Activated naive CD4-positive, alpha-beta T cell treated with anti-CD3 and anti-CD28 coated beads, Interleukin-2, amount 10 ng/mL, durations not matched to agents 7 days and 5 days (primary cell): ENCODE measurements around the gene DERL3.

Experiments
- CTCF ChIA-PET: fragments of 350-600 bp; sonication (Branson Sonifier 250); formaldehyde crosslinking; loops from one replicate; lab custom pipeline; 2021; ENCODE audit warnings: antibody characterized with exemption; lab: Charles Lee
- DNase-seq: peaks from one replicate; pipeline ENCODE4 v3.0.0-alpha.2; 2020
- H3K27ac Mint-ChIP-seq: one replicate; pipeline ENCODE4 v1.8.0; 2021; ENCODE audit warnings: mild to moderate bottlenecking, moderate library complexity, mixed read lengths
- H3K27me3 Mint-ChIP-seq: one replicate; pipeline ENCODE4 v1.8.0; 2021; ENCODE audit warnings: mild to moderate bottlenecking, mixed read lengths
- H3K36me3 Mint-ChIP-seq: one replicate; pipeline ENCODE4 v1.8.0; 2021; ENCODE audit warnings: mixed read lengths
- H3K4me1 Mint-ChIP-seq: one replicate; pipeline ENCODE4 v1.8.0; 2021; ENCODE audit warnings: mixed read lengths
- H3K4me3 Mint-ChIP-seq: one replicate; pipeline ENCODE4 v1.8.0; 2021; ENCODE audit warnings: mild to moderate bottlenecking, moderate library complexity, mixed read lengths
- H3K9me3 Mint-ChIP-seq: one replicate; pipeline ENCODE4 v1.8.0; 2021; ENCODE audit warnings: mixed read lengths

The DERL3 gene

GRCh38 chr22:23820748-23821211 is 18.0 kb downstream of the DERL3 start:
- DNase-seq: peak; percentile 59
- H3K27me3 Mint-ChIP-seq: no peaks in the 10 kb centered on the region
- peak overlapping the region; percentile 35 for H3K4me3 Mint-ChIP-seq
- CTCF ChIA-PET: interaction anchor here (1.2 kb wide), 1 partner anchor 50 kb away, joined by 4 read pairs; no protein-coding TSS in a partner anchor
- H3K4me1 Mint-ChIP-seq: peaks cover 47% of the 10 kb centered on the region
- H3K27ac Mint-ChIP-seq: peak overlapping the region; percentile 95
- no peaks in the 10 kb centered on the region for H3K9me3 Mint-ChIP-seq
- peaks cover 63% of the 10 kb centered on the region for H3K36me3 Mint-ChIP-seq

DNA sequence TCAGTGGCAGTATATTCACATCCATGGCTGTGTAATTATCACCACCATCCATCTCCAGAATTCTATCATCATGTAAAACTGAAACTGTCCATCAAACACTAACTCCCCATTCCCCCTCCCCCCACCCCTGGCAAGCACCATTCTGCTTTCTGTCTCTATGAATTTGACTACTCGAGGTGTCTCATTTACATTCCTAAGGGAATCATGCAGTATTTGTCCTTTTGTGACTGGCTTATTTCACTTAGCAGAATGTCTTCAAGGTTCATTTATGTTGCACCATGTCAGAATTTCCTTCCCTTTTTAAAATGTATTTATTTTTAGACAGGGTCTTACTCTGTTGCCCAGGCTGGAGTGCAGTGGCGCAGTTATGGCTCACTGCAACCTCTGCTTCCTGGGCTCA is 20.3 kb downstream of the DERL3 start:
- CTCF ChIA-PET: no interaction called here
- Mint-ChIP-seq H3K27me3 (no peaks in the 10 kb centered on the region), H3K9me3 (no peaks in the 10 kb centered on the region), H3K4me3 (no peak overlapping the region), H3K27ac (no peak overlapping the region), H3K36me3 (peaks cover 56% of the 10 kb centered on the region), H3K4me1 (peaks cover 36% of the 10 kb centered on the region)
- no peak for DNase-seq

DNA sequence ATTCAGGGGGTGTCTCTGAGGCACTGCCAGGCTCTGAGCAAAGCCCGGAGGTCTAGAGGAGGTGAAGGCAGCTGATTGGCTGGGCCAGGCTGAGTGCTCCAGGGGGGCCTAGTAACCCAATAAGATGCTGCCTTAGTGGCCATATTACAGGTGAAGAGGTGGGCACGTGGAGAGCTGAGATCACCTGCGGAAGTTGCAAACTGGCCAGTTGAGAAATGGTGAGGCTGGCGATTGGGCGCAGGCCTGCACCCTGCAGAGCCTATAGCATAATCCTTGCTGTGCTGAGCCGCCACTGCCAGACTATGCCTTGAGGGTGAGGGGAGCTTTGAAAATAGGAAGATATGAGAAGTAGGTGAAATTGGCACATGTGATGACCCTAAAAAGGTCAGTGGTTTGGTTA is 21.7 kb downstream of the DERL3 start:
- no peaks in the 10 kb centered on the region for H3K27me3 Mint-ChIP-seq
- CTCF ChIA-PET: no interaction called here
- DNase-seq: no peak
- H3K4me3 Mint-ChIP-seq: no peak overlapping the region
- H3K4me1 Mint-ChIP-seq: peaks cover 27% of the 10 kb centered on the region
- peaks cover 50% of the 10 kb centered on the region for H3K36me3 Mint-ChIP-seq
- no peak overlapping the region for H3K27ac Mint-ChIP-seq
- H3K9me3 Mint-ChIP-seq: no peaks in the 10 kb centered on the region

GRCh38 chr22:23816156-23816976 is 22.4 kb downstream of the DERL3 start:
- Mint-ChIP-seq H3K27ac (no peak overlapping the region), H3K27me3 (no peaks in the 10 kb centered on the region), H3K4me3 (no peak overlapping the region), H3K4me1 (peaks cover 24% of the 10 kb centered on the region), H3K36me3 (peaks cover 50% of the 10 kb centered on the region), H3K9me3 (no peaks in the 10 kb centered on the region)
- CTCF ChIA-PET: no interaction called here
- no peak for DNase-seq

DNA sequence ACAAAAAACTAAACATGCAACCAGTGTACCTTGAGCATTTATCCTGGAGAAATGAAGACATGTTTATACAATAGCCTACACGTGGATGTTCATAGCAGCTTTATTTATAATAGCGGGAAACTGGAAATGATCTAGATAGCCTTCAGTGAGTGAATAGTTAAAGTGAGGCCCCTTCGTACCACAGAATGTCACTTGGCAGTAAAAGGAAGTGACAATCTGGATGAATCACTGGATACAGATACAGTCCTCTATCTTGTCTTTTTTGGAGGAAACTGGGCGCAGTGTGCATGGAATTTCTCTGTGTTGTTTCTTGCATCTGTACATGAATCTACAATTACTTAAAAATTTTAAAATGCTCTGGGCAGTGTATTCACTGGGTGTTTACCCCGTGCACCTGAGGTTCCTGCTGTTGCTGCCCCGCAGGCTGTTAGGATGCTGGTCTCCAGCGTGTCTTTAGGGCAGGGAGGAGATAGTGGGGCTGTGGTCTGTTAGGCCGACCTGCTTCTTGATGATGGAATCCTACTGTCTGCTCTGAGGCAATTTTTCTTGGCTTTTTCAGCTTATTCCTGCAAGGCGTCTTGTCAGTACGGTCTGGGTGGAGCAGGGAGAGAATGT is 23.2 kb downstream of the DERL3 start:
- Mint-ChIP-seq H3K27me3 (no peaks in the 10 kb centered on the region), H3K4me1 (peaks cover 16% of the 10 kb centered on the region), H3K36me3 (peaks cover 49% of the 10 kb centered on the region), H3K27ac (peak overlapping the region; percentile 19), H3K4me3 (no peak overlapping the region), H3K9me3 (no peaks in the 10 kb centered on the region)
- CTCF ChIA-PET: no interaction called here
- no peak for DNase-seq

DNA sequence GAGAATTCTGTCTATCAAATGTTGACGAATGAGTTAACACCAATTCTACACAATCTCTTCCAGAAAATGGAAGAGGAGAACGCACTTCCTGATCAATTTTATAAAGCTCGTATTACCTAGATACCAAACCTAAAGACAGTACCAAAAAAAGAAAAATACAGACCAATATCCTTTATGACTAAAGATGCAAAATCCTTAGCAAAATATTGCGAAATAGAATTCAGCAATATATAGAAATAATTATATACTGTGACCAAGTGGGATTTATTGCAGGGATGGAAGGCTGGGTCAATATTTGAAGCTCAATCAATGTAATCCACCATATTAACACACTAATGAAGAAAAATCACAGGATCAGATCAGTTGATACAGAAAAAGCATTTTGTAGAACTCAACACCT is 26.4 kb downstream of the DERL3 start:
- no peak for DNase-seq
- Mint-ChIP-seq H3K4me3 (no peak overlapping the region), H3K9me3 (no peaks in the 10 kb centered on the region), H3K36me3 (peaks cover 42% of the 10 kb centered on the region), H3K27ac (no peak overlapping the region), H3K4me1 (no peaks in the 10 kb centered on the region), H3K27me3 (no peaks in the 10 kb centered on the region)
- CTCF ChIA-PET: no interaction called here

DNA sequence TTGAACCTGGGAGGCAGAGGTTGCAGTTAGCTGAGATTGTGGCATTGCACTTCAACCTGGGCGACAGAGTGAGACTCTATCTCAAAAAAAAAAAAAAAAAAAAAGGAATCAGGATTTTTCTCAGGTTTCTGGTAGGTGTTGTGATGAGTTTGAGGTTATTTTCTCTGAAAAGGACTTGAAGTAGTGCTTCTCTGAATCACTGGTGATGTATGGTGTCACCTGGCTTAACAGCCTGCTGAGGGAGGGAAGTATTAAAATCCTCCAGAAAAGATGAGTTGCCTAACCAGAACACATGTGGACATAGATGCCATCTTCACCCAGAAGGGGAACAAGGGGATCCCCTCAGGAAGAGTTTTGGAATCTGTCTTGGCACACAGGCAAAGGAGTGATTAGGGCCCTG is 32.0 kb downstream of the DERL3 start:
- Mint-ChIP-seq H3K4me1 (no peaks in the 10 kb centered on the region), H3K27ac (no peak overlapping the region), H3K9me3 (no peaks in the 10 kb centered on the region), H3K27me3 (no peaks in the 10 kb centered on the region), H3K4me3 (no peak overlapping the region), H3K36me3 (peaks cover 44% of the 10 kb centered on the region)
- DNase-seq: no peak
- CTCF ChIA-PET: no interaction called here

GRCh38 chr22:23804781-23805291 is 34.0 kb downstream of the DERL3 start:
- H3K4me3 Mint-ChIP-seq: no peak overlapping the region
- H3K4me1 Mint-ChIP-seq: no peaks in the 10 kb centered on the region
- no peak for DNase-seq
- no peaks in the 10 kb centered on the region for H3K27me3 Mint-ChIP-seq
- CTCF ChIA-PET: no interaction called here
- no peak overlapping the region for H3K27ac Mint-ChIP-seq
- no peaks in the 10 kb centered on the region for H3K9me3 Mint-ChIP-seq
- peaks cover 51% of the 10 kb centered on the region for H3K36me3 Mint-ChIP-seq

DNA sequence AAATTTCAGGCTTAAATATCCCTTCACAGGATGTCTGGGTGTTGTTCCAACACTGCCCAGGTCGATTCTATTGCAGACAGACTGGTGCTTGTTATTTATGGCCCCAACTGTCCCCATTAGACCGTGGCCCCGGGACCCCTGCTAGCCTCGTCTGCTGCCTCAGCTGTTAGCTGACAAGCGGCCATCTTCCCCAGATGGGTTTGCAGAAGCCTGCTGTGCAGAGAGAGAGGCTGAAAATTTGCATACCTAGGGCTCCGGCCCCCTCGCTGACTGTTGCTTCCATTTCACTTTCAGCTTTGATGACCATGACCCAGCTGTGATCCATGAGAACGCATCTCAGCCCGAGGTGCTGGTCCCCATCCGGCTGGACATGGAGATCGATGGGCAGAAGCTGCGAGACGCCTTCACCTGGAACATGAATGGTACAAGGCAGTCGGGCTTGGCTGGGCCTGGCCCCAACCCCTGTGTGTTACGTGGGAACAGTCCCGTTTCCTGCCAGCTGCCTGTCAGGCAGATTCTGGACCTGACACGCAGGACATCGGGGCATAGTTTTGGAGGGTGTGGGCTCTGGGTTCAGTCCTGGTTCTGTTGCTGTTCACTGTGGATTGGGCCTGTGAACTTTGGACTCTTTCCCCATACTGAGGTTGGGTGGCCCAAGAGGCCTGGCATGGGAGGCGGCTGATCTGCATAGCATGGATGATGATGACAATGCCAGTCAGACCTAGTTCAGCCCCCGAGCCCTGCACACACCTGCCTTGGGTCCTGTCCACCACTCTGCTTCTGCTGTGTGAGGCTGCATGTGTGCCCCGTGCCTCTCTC is 35.6 kb downstream of the DERL3 start:
- DNase-seq: no peak
- Mint-ChIP-seq H3K4me1 (no peaks in the 10 kb centered on the region), H3K27me3 (no peaks in the 10 kb centered on the region), H3K9me3 (no peaks in the 10 kb centered on the region), H3K36me3 (peaks cover 55% of the 10 kb centered on the region), H3K27ac (no peak overlapping the region), H3K4me3 (no peak overlapping the region)
- CTCF ChIA-PET: interaction anchor here (1.1 kb wide), 1 partner anchor 42 kb away, joined by 3 read pairs; no protein-coding TSS in a partner anchor

DNA sequence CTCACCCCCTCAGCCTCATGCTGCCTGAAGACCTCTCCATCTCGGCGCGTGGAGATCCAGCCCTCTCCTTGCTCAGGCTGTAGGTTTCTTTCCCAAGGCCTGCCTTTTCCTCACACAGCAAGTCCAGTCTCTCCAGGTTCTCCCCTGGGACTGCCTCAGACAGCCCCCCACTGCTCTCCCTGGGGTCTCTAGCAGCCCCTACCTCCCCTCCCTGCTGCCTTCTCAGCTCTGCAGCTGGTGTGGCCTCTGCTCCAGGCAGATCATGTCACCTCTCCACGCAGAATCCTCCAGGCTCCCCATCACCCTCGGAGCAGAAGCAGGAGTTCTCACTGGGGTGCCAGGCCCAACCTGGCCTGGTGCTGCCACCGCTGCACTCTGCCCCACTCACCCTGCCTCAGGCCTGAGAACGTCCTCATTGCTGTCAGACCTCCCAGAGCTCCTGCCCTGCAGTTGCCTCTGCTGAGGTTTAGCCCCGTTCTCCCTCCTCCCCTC is 36.9 kb downstream of the DERL3 start:
- Mint-ChIP-seq H3K36me3 (peaks cover 54% of the 10 kb centered on the region), H3K4me1 (no peaks in the 10 kb centered on the region), H3K9me3 (no peaks in the 10 kb centered on the region), H3K27ac (no peak overlapping the region), H3K27me3 (no peaks in the 10 kb centered on the region), H3K4me3 (no peak overlapping the region)
- DNase-seq: no peak
- CTCF ChIA-PET: no interaction called here

GRCh38 chr22:23801238-23801821 is 37.5 kb downstream of the DERL3 start:
- no peak overlapping the region for H3K27ac Mint-ChIP-seq
- H3K27me3 Mint-ChIP-seq: no peaks in the 10 kb centered on the region
- H3K36me3 Mint-ChIP-seq: peaks cover 56% of the 10 kb centered on the region
- CTCF ChIA-PET: no interaction called here
- H3K9me3 Mint-ChIP-seq: no peaks in the 10 kb centered on the region
- H3K4me1 Mint-ChIP-seq: no peaks in the 10 kb centered on the region
- no peak for DNase-seq
- no peak overlapping the region for H3K4me3 Mint-ChIP-seq

- H3K4me3 Mint-ChIP-seq: no peak overlapping the region
- CTCF ChIA-PET: no interaction called here
- DNase-seq: no peak
- no peaks in the 10 kb centered on the region for H3K27me3 Mint-ChIP-seq
- H3K27ac Mint-ChIP-seq: peak overlapping the region; percentile 76
- no peaks in the 10 kb centered on the region for H3K9me3 Mint-ChIP-seq
- H3K36me3 Mint-ChIP-seq: peaks cover 54% of the 10 kb centered on the region
- H3K4me1 Mint-ChIP-seq: no peaks in the 10 kb centered on the region
Measured at GRCh38 chr22:23800297-23801237, 38.2 kb downstream of the DERL3 start.

DNA sequence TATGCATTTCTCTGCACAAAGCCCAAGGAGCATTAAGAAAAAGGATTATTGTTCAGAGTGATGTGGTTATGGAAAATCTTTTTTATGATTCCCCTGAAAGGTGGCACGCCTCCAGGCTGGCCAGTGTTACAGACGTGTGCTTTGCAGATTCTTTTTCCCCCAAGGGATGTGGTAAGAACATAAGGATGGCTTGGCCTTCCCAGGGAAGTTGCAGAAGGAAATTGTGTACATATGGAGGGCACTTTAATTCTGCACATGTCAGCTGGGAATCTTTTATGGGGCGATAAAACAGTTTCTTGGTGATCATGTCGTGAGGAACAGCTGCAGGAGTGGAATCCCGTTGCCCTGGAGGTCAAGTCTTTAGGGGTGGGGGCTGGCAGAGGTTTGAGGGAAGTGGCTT is 42.3 kb downstream of the DERL3 start:
- peaks cover 43% of the 10 kb centered on the region for H3K36me3 Mint-ChIP-seq
- DNase-seq: no peak
- CTCF ChIA-PET: interaction anchor here (0.6 kb wide), 1 partner anchor 29 kb away, joined by 3 read pairs; no protein-coding TSS in a partner anchor
- no peaks in the 10 kb centered on the region for H3K9me3 Mint-ChIP-seq
- no peak overlapping the region for H3K27ac Mint-ChIP-seq
- H3K27me3 Mint-ChIP-seq: no peaks in the 10 kb centered on the region
- H3K4me1 Mint-ChIP-seq: peaks cover 12% of the 10 kb centered on the region
- no peak overlapping the region for H3K4me3 Mint-ChIP-seq
